ENCODE results near the gene IGF1R. TPM values are rescaled to one million over a fixed set of nuclear protein-coding genes. Genes with fewer than 3 reads are reported as not detected.

The IGF1R gene
- 10 to 100 TPM; 31.6 to 87.8 (median 60.0) TPM for total RNA-seq

DNA sequence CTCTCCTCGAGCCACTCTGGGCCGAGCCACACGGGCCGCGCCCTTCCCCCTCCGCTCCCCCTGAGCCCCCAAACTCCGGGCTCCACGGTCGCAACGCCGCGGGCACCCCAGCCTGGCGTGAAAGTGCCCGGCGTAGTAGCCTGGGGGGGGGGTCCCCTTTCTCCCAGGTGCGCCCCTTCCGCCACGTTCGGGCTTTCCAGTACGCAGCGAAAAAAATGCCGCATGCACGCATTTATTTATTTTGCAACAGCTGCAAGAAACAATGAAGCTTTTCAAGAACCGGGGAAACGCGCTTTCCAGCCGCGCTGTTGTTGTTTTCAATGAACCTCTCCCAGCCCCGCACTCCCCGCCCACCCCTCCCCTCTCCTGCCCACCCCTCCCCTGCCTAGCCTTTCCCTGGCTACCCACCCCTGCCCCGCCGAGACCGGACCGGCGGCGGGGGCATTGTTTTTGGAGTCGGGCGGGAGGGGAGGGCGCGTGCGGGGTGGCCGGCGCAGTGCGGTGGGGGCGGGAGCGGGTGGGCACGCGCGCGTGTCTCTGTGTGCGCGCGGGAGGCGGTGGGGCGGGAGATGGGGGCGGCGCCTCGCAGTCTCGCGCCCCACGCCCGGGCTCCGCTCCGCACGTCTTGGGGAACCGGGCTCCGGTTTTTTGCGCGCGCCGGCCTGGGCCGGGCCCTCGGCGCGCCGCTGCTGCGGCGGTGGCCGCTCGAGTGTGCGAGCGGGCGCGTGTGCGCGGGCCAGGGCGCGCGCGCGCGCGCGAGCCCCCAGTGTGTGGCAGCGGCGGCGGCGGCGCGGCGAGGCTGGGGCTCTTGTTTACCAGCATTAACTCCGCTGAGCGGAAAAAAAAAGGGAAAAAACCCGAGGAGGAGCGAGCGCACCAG, at the start of gene IGF1R:
Gene IGF1R (plus strand): TSS at position 766 of the 880 bp plus-strand sequence. CDS start 1,043 bp downstream, outside the sequence.
- WGBS, 2 donors (ENCODE audit: low coverage in 1 of 2) = 0% methylated on average over 11 to 14 of the region's 106 CpGs

DNA sequence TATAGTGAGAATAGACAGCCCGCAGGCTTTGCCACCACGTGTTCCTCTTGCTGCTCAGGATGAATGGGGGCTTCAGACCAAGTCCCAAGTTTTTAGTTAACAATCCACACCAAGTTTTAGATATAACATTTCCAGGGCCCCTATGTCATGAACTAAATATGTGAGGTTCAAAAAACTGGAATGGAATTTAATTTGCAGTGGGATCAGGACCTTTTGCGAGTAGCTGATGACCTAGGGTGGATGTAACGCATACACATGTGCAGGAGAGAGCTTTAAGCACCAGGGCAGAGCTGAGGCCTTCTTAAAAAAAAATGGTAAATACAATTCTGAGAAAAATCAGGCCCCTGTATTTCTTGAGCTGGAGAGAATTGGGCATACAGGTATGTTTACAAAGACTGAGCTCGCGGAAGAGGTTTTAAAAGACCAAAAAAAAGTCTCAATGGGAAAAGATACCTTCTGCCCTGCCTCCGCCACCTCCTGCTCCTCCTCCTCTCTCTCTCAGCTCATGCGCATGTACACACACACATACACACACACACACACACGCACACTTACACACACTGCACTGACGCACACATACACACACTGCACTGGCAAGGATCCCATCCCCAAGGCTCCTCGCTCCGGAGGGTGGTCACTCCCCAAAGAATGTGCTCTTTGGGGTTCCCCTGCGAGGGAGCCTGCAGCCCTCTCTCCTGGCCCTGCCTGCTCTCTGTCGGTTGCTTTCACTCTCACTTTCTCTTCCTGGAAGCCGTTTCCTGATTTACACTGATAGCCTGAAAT, 48.2 kb upstream of the IGF1R start:
- Histone ChIP-seq H3K27me3 (no peaks in the 10 kb centered on the region), H3K4me1 (peaks cover 0 to 27% (median 0%) of the 10 kb centered on the region in 3 donors), H3K9me3 (no peaks in the 10 kb centered on the region), H3K4me3 (peak overlapping the region; percentile 51 to 52), H3K27ac (peak overlapping the region in 2 of 4 donors; percentile 40 to 48), H3K36me3 (no peaks in the 10 kb centered on the region)
- peak; percentile 51 for ATAC-seq
- 20 to 21% methylated on average over 11 to 14 of the region's 15 CpGs for WGBS, 2 donors (ENCODE audit: low coverage in 1 of 2)
- TF ChIP-seq POLR2A (IDR thresholded peaks at IDR 0.05) (no peak), EP300 (IDR thresholded peaks at IDR 0.05) (no peak), POLR2AphosphoS5 (IDR thresholded peaks at IDR 0.05) (no peak)
- TF ChIP-seq, protein P1, sequence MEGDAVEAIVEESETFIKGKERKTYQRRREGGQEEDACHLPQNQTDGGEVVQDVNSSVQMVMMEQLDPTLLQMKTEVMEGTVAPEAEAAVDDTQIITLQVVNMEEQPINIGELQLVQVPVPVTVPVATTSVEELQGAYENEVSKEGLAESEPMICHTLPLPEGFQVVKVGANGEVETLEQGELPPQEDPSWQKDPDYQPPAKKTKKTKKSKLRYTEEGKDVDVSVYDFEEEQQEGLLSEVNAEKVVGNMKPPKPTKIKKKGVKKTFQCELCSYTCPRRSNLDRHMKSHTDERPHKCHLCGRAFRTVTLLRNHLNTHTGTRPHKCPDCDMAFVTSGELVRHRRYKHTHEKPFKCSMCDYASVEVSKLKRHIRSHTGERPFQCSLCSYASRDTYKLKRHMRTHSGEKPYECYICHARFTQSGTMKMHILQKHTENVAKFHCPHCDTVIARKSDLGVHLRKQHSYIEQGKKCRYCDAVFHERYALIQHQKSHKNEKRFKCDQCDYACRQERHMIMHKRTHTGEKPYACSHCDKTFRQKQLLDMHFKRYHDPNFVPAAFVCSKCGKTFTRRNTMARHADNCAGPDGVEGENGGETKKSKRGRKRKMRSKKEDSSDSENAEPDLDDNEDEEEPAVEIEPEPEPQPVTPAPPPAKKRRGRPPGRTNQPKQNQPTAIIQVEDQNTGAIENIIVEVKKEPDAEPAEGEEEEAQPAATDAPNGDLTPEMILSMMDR (IDR thresholded peaks at IDR 0.05) = no peak

More for the DNA sequence above, at the start of gene IGF1R:
- Histone ChIP-seq H3K4me3 (peak within 1 kb of the TSS; percentile 58 to 67), H3K27me3 (peaks cover 21% of the 10 kb centered on the region), H3K9me3 (no peaks in the 10 kb centered on the region), H3K36me3 (no peaks in the 10 kb centered on the region), H3K4me1 (peaks cover 0 to 32% (median 0%) of the 10 kb centered on the region in 3 donors), H3K27ac (peak within 1 kb of the TSS; percentile 72 to 98 (median 94))
- ATAC-seq = peak; percentile 85
- TF ChIP-seq POLR2AphosphoS5 (IDR thresholded peaks at IDR 0.05) (peak; percentile 34), EP300 (IDR thresholded peaks at IDR 0.05) (no peak), POLR2A (IDR thresholded peaks at IDR 0.05) (peak in 1 of 2 donors; percentile 37)
- TF ChIP-seq, protein P1 (IDR thresholded peaks at IDR 0.05) = peak in 1 of 4 experiments; percentile 37

DNA sequence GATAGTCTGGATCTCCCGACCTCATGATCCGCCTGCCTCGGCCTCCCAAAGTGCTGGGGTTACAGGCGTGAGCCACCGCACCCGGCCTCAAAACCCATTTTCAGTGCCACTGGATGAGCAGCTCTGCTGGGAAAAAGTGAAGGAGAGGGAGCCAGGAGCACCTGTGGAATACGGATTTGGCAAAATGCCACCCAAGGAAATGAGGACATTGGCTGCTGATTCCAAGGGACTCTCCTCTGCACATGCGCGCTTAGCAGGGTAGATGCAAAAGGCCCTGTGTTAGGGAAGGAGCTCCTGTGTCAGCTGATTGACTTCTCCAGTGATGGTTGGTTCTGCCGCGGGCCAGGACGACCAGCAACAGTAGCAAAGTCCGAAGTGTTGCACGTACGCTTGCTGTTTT, 43.4 kb upstream of the IGF1R start:
- Histone ChIP-seq H3K4me3 (no peak overlapping the region), H3K9me3 (no peaks in the 10 kb centered on the region), H3K27me3 (peaks cover 4% of the 10 kb centered on the region), H3K27ac (no peak overlapping the region), H3K36me3 (no peaks in the 10 kb centered on the region), H3K4me1 (peaks cover 0 to 9% (median 0%) of the 10 kb centered on the region in 3 donors)
- WGBS, 2 donors (ENCODE audit: low coverage in 1 of 2) = 89 to 100% methylated on average over 3 to 6 of the region's 15 CpGs
- no peak for ATAC-seq
- TF ChIP-seq, protein P1 (IDR thresholded peaks at IDR 0.05) = no peak
- TF ChIP-seq EP300 (IDR thresholded peaks at IDR 0.05) (no peak), POLR2AphosphoS5 (IDR thresholded peaks at IDR 0.05) (no peak), POLR2A (IDR thresholded peaks at IDR 0.05) (no peak)

DNA sequence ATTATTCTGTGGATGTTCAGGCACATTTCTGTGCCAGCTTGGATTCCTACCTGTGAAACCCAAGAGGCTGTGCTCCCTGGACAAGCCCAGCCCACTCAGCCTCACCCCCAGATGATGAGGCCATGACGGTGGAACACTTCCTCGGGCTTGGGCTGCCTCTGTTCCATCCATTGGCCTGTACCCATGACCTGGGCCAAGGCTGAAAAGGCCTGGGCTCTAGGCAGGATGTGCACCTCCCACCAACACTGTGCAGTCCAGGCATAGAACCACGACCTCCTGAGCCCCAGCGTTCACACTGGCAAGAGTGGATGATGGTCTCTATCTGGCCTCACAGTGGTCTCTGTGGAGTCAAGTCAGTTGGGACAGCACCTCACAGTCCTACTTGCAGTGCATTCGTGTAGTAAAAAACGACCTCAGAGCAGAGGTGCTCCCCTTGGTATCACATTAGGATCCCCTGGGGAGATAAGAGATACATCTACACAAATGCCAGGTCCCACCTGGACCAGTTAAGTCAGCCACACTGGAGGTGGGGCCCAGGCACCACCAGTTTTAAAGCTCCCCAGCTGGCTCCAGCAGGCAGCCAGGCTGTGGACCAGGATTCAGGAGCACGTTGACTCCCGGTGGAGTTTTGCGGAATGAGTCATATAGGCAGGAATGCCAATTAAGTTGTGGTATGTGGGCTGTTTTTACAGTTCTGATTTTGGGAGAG, 39.0 kb upstream of the IGF1R start:
- 60% methylated on average over 1 to 3 of the region's 9 CpGs for WGBS, 2 donors (ENCODE audit: low coverage in 1 of 2)
- H3K27ac ChIP-seq = no peak overlapping the region
- H3K4me1 ChIP-seq = no peaks in the 10 kb centered on the region
- TF ChIP-seq, protein P1 (IDR thresholded peaks at IDR 0.05) = no peak
- TF ChIP-seq POLR2A (IDR thresholded peaks at IDR 0.05) = no peak
- TF ChIP-seq EP300 (IDR thresholded peaks at IDR 0.05) = no peak
- no peak for TF ChIP-seq POLR2AphosphoS5 (IDR thresholded peaks at IDR 0.05)
- peaks cover 4% of the 10 kb centered on the region for H3K27me3 ChIP-seq
- H3K36me3 ChIP-seq = no peaks in the 10 kb centered on the region
- ATAC-seq = no peak
- no peak overlapping the region for H3K4me3 ChIP-seq
- H3K9me3 ChIP-seq = no peaks in the 10 kb centered on the region
